NCI-H1930 (cell line): Measurements from ENCODE around the gene PITPNM2.
A peak's percentile ranks its signal among the peaks of the same experiment; 100 is the strongest.

Experiments
- DNase-seq, 2 experiments: peaks; one replicate each; lab custom pipeline; 2025; lab: John Stamatoyannopoulos, UW

Gene PITPNM2

DNA sequence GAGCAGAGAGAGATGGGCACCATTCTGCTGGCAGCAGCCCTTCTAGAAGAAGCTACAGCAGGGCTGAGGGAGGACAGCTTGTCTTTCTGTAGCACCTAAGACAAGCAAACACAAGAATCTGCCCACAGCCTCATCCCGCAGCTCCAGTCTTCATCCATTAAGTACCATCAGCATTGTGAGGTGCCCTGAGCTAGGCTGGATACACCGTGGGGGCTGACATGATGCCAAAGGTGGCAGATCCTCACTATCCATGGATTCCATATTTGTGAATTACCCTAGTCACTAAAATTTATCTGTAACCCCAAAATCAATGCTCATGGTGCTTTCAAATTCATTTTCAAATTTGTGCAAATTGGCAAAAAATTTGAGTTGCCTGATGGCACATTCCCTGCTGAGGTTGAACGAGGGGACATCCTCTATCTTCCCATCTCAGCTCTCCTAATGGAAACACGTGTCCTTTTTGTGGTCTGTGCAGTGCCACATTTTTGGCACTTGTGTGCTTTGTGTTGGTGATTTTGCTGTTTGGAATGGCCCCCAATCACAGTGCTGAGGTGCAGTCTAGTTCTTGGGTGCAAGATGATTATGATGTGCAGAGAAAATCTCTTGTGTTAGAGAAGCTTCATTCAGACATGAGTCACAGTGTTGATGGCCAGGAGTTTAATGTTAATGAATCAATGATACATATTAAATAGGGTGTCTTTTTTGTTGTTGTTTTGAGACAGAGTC is 7.0 kb downstream of the PITPNM2 start:
- no peak for DNase-seq

DNA sequence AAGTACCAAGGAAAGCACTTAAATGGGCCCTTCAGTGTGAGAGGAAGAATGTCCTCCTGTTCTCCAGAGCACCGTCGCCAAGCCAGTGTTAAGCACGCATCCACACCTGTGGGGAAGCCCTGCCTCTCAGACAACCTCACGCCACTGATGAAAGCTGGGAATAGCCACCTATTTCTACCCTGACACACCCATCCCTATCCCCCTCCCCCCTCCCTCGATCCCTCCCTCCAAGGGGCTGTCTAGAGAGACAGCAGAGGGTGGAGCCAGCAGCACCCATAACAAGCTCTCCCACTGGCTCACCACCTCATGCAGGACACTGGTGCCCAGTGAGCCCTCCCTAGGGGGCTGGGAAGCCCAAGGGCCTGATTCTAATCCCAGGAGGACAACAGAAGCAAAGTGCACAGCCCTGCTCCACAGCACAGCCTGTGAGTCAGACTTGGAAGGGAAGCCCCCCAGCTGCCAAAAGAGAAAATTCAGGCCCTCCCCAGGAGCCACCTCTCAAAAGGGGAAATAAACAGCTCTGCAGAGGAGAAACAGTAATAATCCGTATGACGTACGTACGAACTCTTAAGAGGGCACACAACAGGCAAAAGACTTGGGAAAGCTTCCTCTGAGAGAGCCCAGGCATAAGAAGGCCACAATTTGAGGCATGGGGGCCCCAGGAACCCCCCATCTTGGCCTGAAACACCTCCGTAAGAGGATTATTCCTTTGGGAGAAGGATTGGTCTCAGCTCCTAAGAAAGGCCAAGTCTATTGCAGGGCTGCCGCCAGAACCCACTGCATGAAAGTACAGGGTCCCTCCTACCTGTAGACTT is 7.8 kb downstream of the PITPNM2 start:
- DNase-seq, result no peak

DNA sequence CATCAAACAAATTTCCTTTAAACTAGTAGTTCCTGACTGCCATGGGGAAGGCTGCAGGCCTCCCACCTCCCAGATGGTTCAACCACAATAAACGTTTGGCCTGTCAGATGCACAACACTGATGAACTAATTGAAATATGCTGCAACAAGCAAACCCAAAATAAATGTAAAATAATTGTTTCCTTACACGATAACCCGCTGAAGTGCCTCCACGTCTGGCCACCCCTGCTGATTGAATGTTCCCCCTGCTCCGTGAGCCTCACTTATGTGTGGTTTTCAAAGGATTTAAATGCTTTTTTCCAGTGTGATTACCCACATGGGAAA is 8.4 kb downstream of the PITPNM2 start:
- no peak for DNase-seq

DNA sequence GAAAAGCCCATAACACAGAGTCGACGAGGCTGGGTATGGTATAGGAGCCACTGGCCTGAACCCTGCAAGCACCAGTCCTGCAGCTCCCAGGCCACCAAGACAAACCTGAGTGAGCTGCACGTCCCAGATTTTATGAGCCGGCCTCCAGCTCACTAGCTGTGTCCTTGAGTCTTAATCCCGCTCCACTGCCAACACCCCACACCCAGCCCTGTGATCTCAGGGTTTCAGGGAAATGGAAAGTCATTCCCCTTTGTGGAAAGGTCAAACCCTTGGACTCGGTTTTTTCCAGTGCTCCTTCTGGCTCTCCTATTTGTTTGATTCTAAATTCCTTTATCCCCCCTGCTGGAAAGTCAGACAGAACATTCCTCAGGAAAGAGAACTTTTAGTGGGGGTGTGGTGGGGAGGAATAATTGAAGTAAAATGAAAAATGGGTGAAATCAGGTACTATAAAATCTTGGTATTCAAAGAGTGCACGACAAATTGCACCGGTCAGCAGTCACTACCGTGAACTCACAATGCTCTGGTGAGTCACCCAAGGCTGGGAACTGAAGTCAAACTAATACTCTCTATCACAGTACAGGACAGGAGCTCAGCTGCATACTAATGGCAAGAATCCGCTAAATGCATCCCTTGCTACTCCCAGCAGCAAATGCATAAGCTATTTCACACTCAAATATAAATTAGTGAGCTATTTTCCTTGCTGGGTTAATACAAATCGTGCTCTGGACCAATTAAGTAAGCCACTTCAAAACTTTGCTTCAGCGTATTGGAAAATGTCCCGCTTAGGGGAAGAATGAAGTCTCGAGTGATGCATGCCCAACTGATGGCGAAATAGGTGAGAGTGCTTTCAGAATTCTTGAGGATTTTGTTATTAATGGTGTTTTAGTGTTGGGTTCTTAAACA is 9.0 kb downstream of the PITPNM2 start:
- no peak for DNase-seq

DNA sequence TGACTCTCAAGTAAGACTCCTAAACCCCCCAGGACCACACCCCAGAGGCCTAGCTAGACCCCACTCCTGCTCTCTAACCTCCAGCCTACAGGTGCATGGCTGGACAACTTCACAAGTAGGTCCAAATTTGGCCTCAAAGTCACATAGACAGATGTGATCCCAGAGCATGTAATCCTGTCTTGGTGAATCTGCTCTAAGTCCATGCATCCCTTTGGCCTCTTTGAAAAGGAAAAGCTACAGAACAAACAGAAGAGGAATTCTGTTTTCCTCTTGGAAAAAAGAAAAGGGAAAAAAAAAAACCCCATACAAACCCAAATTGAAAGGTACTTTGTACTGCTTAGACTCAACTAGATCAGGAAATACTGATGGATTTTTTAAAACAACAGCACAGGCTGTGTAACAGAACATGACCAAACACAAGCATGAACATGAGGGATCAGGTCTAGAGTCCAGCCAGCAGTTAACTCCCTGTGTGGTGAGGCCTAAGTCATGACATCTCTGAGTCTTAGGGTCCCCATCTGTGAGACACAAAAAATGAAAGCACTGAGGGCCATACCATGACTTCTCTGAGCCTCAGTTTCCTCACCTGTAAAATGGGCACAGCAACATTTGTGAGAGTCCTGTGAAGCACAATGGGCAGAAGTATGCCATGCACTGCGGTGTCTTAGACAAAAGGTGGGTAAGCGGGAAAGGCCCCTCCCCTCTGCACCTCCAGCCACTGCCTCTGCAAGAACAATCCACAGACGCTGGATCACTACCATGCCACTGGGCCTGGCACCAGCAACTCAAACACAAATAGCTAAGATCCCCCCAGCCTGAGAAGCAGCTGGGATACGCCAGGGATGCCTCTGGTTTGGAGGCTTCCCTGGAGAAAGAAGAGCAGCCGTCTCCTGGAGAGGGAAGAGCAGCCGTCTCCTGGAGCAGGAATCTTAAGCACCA is 9.9 kb downstream of the PITPNM2 start:
- no peak for DNase-seq

DNA sequence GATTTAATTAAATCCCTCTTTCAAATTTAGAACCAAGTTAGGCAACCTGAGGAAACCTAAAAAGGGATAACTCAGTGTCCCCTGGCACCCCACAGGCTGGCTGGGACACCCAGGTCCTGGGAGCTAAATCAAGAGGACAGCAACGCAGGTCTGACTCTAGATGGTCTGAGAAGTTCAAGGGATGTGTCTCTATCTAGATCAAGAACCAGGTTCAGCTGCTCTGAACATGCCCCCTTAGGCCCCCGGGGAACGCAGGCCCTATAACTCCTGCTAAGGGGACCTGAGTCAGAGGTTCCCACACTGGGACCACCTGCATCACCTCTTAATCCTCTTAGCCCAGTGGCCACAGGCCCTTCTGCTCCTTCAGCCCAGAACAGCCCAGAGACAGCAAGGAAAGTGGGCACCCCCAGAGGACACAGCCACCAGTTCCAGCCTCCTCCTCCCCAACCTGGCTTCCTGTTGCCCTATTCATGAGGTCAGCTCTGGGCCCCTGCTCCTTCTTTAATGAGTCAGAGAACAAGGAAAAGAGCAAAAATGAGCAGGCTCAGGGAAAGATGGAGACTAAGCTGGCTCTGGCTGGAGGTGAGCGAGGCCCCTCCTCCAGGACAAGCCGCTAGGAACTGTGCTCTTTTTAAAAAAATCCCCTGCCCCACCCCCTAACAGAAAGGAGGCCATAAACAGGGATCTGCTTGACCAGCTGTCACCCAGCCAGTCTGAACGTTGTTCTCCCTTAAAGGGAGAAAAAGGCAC is 10.8 kb downstream of the PITPNM2 start:
- no peak for DNase-seq

DNA sequence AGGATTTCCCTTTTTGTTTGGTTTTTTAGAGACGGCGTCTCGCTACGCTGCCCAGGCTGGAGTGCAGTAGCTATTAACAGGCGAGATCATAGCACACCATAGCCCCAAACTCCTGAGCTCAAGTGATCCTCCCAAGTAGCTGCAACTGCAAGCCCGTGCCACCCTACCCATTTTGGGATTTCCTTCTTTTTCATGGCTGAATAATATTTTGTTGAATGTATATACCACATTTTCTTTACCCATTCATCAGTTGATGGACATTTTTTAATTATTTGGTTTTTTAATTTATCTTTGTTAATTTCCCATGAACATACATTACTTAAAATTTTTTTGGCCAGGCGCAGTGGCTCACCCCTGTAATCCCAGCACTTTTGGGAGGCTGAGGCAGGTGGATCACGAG is 15.2 kb downstream of the PITPNM2 start:
- DNase-seq, result no peak

DNA sequence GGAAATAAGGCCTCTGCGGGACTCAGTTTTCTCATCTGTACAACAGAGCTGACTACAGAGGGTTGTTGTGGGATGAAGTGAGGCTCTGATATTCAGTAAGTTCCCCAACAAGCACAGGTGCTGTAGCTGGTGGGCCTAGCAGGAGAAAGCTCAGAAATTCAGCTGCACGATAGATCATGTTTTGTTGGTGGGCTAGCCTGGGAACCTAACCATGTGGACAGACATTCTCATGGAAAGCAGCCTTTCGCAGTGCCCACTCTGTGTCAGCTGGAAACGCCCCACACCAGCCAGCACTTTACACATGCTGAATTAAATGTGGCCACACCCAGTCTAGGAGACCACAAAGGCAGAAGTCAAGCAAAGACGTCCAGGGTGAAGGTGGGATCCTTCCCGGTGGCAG is 16.1 kb downstream of the PITPNM2 start:
- DNase-seq, result no peak

DNA sequence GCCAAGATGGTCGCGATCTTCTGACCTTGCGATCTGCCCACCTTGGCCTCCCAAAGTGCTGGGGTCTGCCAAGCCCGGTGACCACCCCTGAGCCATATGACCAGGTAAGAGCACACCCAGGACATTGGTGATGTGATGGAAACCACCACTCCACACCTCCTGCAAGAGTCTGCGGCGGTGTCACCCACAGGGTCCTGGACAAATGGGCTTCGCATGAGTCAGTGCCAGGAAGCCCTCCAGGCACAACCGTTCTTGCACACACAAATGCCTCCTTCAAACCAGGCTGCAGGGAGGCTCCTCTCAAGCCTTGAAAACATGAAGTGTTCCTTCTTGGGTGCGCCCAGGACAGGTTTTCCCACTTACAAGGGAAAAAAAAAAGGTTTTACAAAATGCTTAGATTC is 16.6 kb downstream of the PITPNM2 start:
- DNase-seq, result no peak

DNA sequence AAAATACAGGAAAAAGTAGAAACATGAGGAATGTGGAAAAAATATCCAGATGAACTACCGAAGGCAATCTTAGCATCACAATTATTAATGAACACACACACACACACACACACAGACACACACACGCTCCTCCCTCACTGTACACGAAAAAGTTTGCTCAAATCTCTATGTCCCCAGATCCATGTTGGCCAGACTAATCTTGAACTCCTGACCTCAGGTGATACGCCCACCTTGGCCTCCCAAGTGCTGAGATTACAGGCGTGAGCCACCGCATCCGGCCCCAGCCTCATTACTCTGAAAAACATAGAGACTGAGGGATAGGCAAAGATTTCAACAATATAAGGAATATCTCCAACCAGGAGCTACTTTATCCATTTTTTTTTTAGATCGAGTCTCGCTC is 17.2 kb downstream of the PITPNM2 start:
- no peak for DNase-seq

DNA sequence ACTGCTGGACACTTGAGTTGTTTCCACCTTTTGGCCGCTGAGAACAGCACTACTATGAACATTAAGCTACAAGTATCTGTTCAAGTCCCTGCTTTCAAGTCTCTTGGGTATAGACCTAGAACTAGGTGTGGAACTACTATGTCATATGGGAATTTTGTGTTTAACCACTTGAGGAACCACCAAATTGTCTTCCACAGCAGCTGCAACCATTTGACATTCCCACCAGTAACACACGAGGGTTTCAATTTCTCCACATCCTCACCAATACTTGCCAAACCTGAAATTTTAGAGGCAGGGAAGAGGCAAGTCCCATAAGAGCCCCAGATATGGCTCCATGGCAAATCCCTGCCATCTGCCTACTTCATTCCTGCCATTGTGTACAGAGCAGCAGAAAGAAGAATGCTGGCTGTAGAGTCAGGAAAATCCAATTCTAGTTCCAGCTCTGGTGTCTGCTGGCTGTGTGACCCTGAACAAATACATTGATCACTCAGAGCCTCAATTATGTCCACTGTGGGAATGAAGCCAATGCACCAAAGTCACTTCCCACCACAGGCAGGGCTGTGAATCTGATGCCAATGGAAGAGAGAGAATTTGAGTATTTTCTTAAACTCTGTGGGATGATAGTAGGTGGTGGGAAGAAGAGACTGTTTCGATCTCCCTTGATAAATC is 17.8 kb downstream of the PITPNM2 start:
- no peak for DNase-seq

DNA sequence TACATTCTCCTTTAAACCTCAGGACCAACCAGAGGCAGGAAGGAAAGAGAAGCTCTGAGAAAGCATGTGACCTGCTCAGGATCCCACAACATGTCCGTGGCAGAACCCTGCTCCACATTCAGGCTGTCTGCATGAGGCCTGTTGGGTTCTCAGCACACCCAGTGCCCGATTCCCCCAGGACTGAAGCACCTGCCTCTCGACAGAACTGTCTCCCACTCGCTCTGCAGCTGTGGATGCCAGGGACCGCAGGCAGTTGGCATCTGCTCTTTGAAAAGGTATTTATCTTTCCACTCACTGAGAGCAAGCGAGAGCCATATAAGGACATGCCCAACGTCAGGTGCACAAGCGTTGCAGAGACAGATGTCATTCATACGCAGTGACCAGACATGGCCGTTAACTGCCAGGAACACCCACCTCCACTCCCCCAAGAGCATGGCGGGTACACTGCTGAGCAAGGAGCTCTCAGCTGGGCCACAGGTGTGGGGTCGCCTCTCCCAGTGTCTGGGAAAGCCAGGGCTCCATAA is 18.9 kb downstream of the PITPNM2 start:
- DNase-seq, result peak in 1 of 2 experiments; percentile 22

DNA sequence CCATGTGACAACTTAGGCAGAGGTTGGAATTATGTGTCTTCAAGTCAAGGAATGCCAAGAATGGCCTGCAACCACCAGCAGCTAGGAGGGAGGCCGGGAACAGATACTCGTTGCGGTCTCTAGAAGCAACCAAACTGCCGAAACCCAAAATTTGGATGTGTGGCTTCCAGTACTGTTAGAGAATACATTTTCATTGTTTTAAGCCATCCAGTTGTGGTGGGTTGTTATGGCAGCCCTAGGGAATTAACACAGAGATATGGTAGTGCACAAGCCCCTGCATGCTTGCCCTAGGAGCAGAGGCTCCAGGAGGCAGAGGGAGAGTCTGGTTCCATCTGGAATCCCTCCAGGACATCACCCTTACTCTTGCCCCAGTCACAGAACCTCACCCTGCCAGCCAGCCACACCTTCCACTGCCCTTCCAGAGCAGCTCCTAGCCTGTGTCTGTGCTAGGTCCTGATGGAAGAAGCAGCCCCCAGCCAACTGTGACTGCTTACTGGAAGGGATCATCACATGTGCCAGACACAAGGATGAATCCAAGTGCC is 19.5 kb downstream of the PITPNM2 start:
- DNase-seq, result no peak

DNA sequence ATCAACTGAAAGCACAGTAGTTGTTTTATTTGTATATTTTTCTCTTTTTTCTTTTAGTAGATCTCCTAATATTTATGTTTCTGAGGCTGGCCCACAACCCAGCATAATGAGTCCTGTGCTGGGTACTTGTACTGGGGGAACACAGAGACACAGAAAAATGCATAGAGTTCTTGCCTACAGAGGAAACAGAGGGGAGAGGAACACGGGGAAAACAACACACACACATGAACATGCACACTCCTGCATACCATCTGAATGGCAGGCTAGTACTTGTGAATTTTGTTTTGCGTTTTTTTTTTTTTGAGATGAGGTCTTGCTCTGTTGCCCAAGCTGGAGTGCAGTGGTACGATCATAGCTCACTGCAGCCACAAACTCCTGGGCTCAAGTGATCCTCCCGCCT is 21.3 kb downstream of the PITPNM2 start:
- DNase-seq, result no peak

DNA sequence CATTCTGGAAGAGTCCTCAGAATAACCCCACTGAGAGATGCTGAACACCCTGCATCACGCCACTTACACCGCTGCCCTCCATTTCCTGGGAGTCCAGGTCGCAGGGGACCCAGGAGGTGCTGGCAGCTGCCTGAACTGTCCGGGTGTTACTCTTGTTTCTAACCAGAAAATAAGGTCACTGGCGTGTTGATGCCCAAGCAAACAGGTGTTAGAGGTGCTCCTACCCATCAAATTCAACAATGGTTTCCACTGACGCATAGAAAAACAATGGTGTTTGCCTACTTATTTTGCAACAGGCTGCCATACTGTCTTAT is 23.8 kb downstream of the PITPNM2 start:
- DNase-seq, result no peak

DNA sequence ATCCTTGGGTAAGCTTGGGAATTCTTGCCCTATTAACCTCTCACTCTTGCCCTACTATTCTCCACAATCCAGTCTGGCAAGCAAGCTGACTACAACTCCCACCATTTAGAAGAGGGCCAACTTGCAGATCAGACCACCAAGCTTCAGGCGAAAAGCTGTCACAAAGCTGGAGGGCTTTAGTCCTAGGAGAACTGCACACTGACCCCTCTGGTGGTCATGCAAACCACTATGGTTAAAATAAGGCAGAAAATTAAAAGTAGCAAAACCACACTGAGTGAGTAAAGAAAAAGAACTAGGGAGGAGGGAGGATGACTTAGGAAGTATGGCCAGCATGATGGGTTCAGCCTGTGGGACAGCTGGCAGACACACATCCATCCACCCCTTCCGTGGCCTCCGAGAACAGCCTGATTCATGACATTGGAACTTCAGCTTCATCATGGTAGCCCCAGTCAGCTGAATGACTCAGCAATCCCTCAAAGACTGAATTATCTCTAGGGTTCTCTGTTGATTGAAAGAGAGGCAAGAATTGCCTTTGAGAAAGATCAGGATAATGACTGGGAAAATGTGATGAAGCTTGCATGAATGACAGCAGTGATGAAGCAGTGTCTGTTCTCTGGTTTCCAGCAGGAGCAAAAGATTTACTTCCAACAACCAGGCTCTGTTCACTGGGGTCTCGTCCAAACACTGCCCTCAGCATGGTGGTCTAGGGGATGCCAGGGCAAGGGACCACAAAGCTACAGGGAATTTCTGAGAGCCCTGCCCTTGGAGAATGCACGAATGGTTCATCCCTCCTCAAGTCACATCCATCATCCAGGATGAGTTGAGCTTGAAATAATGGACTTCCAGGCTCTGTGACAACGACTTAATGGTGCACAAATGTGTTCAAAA is 24.4 kb downstream of the PITPNM2 start:
- no peak for DNase-seq

DNA sequence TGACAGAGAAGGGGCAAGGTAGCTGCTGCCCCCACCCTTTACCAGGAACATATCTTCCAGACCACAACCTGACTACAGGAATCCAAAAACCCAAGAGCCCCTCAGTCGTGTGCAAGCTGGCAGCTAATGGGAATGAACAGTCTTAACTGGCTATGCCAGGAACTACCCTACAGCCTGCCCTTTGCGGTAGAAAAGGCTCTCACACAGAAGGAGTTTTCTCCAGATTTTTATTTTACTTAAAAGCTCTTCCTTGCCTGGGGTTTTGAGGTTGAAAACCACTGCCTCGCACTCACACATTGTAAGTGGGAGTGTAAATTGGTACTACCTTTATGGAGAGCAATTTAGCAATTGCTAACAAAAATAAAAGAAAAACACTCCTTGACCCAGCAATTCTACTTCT is 28.3 kb downstream of the PITPNM2 start:
- DNase-seq, result no peak

DNA sequence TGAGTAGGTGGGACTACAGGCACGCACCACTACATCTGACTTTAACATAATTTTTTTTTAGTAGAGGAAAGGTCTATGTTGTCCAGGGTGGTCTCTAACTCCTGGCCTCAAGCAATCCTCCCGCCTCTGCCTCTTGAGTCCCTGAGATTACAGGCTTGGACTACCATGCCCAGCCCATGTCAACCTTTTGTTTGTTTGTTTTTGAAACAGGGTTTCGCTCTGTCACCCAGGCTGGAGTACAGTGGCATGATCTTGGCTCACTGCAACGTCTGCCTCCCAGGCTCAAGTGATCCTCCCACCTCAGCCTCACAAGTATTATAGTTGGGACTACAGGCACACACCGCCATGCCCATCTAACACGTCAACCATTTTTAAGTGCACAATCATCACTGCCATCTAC is 29.2 kb downstream of the PITPNM2 start:
- DNase-seq, result no peak
